Measurements from ENCODE around the gene GPD1L.
"Not testable (repeated sequence)": the region's sequence is repeated elsewhere in the genome, so short reads cannot be mapped to it uniquely, and the experiment has no call there.

The GPD1L gene

DNA sequence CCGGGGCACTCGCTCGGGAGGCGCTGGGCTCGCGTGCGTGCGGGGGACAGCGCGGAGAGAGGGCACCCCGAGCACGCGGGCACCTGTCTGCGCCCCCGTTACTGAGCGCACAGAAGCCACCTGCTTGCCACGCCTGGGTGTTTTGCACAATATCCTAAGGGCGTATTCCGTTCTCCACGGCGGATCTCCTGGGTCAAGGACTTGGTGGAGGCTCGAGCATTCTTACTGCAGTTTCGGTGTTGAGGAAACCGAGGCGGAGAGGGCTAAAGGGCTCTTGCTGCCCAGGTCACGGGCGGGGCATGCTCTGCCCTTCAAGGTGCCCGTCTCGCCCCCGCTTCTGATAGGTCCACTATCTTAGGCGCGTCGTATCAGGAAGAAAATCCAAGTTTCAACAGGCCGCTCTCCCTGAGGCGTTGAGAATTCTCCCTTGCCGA lies 526 bp downstream of the GPD1L start:
- peak; percentile 19 for DNase-seq

GRCh38 chr3:32108224-32108623 lies 1.8 kb downstream of the GPD1L start:
- not testable (repeated sequence) for DNase-seq

- DNase-seq = no peak
These were observed 2.8 kb downstream of the GPD1L start for GRCh38 chr3:32109256-32109655.

DNA sequence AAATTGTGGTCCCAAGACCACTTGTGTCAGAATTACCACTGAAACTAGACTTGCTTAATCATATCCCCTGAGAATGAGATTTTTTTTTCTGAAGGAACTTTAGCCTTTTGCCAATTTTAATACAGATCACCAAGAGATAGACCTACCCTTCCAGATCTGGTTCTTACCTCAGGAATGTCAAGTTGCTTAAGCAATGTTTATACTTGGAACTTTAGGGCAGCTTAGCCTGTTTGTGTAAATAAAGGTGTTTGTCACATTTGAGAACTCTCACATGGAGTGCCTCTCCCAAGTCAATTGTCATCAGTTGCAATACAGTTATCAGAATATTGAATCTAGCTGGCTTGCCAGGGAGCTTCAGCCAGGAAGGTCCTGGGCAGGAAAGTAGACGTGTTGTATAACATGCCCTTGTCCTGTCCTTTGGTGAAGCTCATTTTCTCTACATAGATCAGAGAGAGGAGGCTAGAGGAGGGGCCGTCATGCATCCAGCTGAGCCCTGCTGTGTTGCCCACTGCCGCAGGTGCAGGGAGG lies 3.9 kb downstream of the GPD1L start:
- no peak for DNase-seq

DNA sequence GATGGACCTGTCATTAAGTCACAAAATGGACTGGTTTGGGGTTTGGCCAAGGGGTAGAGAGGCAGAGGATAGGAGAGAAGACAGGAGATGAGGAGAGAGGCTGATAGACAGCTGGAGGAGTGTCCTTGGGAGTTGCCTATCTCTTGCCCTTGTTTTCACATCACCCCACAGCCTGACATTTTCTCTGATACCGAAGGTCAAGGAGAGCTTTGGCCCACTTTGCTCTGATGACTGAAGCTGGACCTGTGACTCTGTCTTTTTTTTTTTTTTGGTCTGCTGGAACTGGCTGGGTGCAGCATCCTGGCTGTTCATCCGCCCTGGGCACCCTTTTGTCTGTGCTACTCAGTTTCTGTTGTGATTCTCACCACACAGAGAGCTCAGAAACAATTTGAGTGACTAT lies 5.1 kb downstream of the GPD1L start:
- DNase-seq = no peak

DNA sequence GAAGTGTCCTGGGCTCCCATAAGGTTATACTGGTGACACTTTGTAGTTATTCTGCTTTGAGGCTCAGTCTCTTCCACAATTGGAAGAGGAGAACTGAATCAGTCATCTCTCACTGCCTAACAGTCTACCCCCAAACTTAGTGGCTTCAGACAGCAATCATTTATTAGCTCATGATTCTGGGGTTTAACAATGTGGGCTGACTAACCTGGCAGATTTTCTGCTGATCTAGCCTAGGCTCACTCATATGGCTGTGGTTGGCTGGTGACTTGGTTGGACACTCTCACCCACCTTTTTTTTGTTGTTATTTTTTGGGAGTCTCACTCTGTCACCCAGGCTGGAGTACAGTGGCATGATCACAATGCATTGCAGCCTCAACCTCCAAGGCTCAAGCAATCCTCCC lies 7.1 kb downstream of the GPD1L start:
- DNase-seq = peak; percentile 14

- DNase-seq = peak; percentile 25
These were observed 7.6 kb downstream of the GPD1L start for GRCh38 chr3:32113981-32114545.

GRCh38 chr3:32114546-32115386 lies 8.3 kb downstream of the GPD1L start:
- DNase-seq = peak; percentile 86

DNA sequence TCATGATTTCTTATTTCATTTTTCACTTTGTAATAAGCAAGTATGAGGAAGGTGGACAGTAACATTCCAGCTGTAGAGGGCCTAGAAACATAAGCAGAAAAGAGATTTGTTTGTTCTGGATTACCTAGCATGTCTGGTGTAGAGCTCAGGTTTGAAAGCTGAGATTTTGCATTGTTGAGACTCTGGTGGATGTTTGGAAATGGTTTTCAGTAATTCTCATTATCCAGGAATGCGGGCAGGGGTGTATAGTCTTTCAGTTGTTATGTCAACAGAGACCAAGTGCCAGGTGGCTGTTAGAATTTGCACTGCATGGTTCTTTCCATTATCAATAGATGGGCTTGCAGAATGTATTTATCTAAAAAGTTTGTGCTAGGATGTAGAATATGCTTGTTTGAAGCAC lies 10.9 kb downstream of the GPD1L start:
- no peak for DNase-seq

- DNase-seq = no peak
These were observed 11.8 kb downstream of the GPD1L start for GRCh38 chr3:32118215-32118614.

- DNase-seq = no peak
These were observed 14.1 kb downstream of the GPD1L start for GRCh38 chr3:32120471-32120870.

GRCh38 chr3:32121137-32121536 lies 14.7 kb downstream of the GPD1L start:
- no peak for DNase-seq

DNA sequence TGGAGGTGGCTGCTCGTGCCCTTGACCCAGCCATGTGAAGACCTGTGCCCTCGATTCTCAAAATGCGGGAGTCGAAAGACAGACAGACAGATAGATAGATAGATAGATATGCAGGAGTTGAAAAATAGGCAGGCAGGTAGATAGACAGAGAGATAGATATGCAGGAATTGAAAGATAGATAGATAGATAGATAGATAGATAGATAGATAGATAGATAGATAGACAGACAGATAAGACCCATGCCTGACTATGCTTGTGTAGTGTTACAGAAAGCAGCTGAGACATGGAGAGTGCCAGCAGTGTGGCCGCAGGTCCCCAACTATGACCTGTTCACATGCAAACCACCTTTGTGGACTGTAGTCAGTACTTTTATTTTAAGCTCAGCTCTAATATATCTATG lies 17.2 kb downstream of the GPD1L start:
- DNase-seq = no peak

DNA sequence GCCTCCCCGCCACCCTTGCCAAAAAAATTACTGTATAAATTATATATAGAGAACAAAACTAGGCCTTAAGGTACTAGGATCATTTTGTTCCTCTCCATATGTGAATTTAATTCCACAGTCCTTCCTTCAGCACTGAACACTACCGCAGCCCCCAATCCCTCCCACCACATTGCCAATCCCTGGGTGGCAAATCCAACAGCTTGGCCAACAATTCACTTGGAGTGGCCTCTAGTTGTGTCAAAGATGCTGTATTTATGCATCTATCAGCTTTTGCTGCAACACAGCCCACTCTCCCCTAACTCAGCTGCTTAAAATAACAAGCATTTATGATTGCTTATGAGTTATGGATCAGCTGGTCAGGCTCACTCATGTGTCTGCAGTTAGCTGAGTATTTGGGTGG lies 18.6 kb downstream of the GPD1L start:
- no peak for DNase-seq

- no peak for DNase-seq
These were observed 20.0 kb downstream of the GPD1L start for GRCh38 chr3:32126305-32127015.

- no peak for DNase-seq
These were observed 20.9 kb downstream of the GPD1L start for GRCh38 chr3:32127219-32127826.

DNA sequence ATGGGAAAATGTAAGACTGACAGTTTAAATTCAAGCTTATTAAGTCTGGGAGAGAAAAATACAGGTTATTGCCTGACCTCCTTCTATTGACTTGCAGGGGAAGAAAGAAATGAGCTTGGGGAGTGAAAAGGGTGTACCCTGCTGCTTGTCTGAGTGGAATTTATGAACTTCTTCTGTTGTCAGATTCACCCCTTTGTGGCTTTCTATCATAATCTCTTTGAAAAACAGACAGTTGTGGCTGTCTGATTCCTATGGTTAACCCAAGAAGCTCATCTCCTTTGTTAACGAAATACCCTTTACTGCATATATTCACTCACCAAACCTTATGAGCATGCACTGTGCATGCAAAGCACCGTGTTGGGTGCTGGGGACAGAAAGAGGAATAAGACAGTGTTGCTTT lies 22.5 kb downstream of the GPD1L start:
- DNase-seq = no peak

DNA sequence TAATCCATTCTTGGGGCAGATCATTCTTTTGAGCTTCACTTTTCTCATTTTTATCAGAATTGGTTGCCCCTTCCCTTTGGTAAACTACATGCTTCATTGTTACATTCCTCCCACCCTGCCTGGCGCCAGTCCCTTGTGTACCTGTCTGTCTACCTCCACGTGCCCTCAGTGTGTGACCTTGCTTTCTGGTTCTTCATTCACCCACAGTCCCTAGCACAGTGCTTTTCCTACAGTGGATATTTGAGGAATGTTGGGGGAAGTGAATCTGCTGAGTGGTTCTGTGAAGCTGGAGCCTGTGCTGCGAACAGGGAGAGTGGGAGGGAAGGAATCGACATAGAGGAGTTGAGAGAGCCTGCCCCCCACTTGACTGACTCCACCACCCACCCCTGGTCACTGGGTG lies 23.4 kb downstream of the GPD1L start:
- no peak for DNase-seq

DNA sequence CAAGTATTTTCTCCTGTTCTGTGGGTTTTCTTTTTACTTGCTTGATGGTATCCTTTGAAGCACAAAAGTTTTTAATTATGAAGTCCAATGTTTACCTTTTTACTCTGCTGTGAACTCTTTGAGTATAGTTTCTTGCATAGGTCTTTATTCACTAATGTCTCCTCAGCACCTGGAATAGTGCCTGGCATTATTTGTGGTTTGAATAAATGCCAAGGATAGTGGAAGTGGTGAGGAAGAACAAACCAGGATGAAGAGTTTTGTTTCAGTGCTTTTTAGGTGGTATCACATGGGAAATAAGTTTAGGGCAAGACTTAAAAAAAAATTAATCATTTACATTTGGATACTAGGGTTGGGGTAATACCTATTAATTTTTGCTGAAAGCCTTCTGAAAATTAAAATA lies 25.7 kb downstream of the GPD1L start:
- DNase-seq = no peak

GRCh38 chr3:32132706-32133105 lies 26.3 kb downstream of the GPD1L start:
- no peak for DNase-seq

- no peak for DNase-seq
These were observed 30.3 kb downstream of the GPD1L start for GRCh38 chr3:32136703-32137102.

DNA sequence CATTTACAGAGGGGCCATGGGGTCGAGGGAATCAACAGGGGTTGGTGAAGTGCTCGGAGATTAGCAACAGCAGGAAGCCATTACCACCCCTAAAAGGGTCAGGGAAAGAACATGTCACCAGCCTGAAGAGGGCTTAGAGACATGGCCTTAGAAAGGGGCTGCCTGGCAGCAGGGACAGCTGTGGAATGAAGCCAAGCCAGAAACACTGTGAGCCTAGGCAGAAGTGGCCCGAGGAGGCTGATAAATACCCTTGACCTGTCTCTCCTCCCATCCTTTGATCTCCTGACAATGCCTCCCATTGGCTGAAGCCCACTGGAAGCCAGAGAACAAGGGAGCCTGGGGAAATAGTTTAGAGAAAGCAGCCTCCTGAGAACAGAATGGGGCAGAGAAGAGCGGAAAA lies 31.4 kb downstream of the GPD1L start:
- no peak for DNase-seq

DNA sequence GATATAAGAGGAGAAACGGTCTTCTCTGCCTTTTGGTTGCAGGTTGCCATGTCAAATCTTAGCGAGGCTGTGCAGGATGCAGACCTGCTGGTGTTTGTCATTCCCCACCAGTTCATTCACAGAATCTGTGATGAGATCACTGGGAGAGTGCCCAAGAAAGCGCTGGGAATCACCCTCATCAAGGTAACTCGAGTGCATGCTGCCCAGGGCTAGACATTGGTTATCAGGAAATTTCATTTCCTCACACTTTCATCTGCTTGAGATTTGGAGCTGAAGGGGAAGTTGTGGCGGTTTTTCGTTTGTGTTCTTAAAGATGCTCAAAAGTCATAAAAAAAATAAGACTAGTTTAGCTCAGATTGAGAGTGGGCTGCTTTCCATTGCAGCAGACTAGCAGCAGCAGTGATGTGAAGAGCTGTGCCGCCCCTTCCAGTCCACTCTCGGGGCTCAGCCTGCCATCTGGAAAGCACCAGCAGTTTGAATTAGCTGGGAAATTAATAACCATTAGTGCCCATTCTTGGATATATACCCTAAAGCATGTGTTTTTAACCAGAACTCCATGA lies 32.2 kb downstream of the GPD1L start:
- DNase-seq = peak; percentile 17

All from activated CD4-positive, alpha-beta T cell treated with anti-CD3 and anti-CD28 coated beads, Interleukin-2, amount 50 U/mL, for 16 hours (primary cell).